Measurements from ENCODE around the gene INCENP. TPM values are rescaled to one million over a fixed set of nuclear protein-coding genes. Genes with fewer than 3 reads are reported as not detected.

INCENP gene
- total and polyA plus RNA-seq, 2 of the 13 experiments (the other 11 are each of a cell fraction or from before 2014, with no cell fraction given): 14.1 to 37.3 TPM

GRCh38 chr11:62108017-62108750 is 15.6 kb upstream of the INCENP start:
- FAIRE-seq (peak; percentile 76), ATAC-seq (peak; percentile 73), DNase-seq (ENCODE audit: low spot score) (peak; percentile 65)
- Histone ChIP-seq H3K36me3 (replicated peaks in 1 of 2; ENCODE audit: control insufficient read depth in 1 of 2, insufficient read depth in 2 of 2, low read length in 2 of 2) (no peaks in the 10 kb centered on the region), H3K27ac (ENCODE audit: extremely low read length, insufficient read depth, low read length) (no peak overlapping the region), H3K27me3 (ENCODE audit: control insufficient read depth in 1 of 2, insufficient read depth in 2 of 2, low read length in 2 of 2) (peaks cover 0 to 6% of the 10 kb centered on the region in 2 experiments; a peak in 2 of 5 replicates), H4K20me1 (ENCODE audit: insufficient read depth, low read length) (no peaks in the 10 kb centered on the region), H3K9me3 (ENCODE audit: low read length) (no peaks in the 10 kb centered on the region; the same call in 1 of the 2 replicates), H3K79me2 (ENCODE audit: insufficient read depth, low read length) (no peaks in the 10 kb centered on the region), H3K4me3 (replicated peaks in 1 of 3; ENCODE audit: insufficient read depth in 1 of 3, low read depth in 2 of 3, low read length in 3 of 3) (no peak overlapping the region), H3K4me1 (ENCODE audit: insufficient read depth, low read length) (peaks cover 30% of the 10 kb centered on the region), H3K4me2 (ENCODE audit: low read depth, low read length) (peak overlapping the region; percentile 30; the same call in 1 of the 2 replicates), H2AFZ (ENCODE audit: low read length) (no peak overlapping the region), H3K9ac (ENCODE audit: insufficient read depth, low read depth, low read length) (no peak overlapping the region)
- intact Hi-C loops (cut with micrococcal nuclease; ENCODE audit: unreplicated experiment) (loop anchor here (1.0 to 5.0 kb wide), 4 partner anchors 25 to 315 kb away; no protein-coding TSS in a partner anchor), in situ Hi-C loops (cut with HindIII; ENCODE audit: extremely low pct_ligation_motif_present, low pct_unique_long_range_greater_than_20kb) (no loop called here)
- WGBS (ENCODE audit: low lambda C conversion rate): 31% methylated on average over 14 of the region's 14 CpGs
- ChIA-PET CTCF (ENCODE audit: low intra/inter-chr PET ratio, low total read pairs) (interaction anchor here (0.8 to 2.4 kb wide), 2 partner anchors 210 to 311 kb away, joined by 3 to 20 read pairs; no protein-coding TSS in a partner anchor), POLR2A (interaction anchor here (1.0 to 1.7 kb wide), 6 partner anchors 135 to 323 kb away, joined by 3 to 5 read pairs (median 4); partner anchors contain the start of gene FEN1)
- no TSS peak for BruUV-seq (replicated peaks)
- TF ChIP-seq NAIF1 (CRISPR knock-in tag; IDR thresholded peaks at IDR 0.05; ENCODE audit: borderline replicate concordance): no peak
- TF ChIP-seq, protein P1, sequence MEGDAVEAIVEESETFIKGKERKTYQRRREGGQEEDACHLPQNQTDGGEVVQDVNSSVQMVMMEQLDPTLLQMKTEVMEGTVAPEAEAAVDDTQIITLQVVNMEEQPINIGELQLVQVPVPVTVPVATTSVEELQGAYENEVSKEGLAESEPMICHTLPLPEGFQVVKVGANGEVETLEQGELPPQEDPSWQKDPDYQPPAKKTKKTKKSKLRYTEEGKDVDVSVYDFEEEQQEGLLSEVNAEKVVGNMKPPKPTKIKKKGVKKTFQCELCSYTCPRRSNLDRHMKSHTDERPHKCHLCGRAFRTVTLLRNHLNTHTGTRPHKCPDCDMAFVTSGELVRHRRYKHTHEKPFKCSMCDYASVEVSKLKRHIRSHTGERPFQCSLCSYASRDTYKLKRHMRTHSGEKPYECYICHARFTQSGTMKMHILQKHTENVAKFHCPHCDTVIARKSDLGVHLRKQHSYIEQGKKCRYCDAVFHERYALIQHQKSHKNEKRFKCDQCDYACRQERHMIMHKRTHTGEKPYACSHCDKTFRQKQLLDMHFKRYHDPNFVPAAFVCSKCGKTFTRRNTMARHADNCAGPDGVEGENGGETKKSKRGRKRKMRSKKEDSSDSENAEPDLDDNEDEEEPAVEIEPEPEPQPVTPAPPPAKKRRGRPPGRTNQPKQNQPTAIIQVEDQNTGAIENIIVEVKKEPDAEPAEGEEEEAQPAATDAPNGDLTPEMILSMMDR (CRISPR knock-in tag; IDR thresholded peaks at IDR 0.05): peak; percentile 84
- no peak for TF ChIP-seq GMEB2 (CRISPR knock-in tag; IDR thresholded peaks at IDR 0.05; ENCODE audit: low read depth)
- TF ChIP-seq KIAA2018 (CRISPR knock-in tag; IDR thresholded peaks at IDR 0.05; ENCODE audit: borderline replicate concordance): no peak
- TF ChIP-seq SMC3 (IDR thresholded peaks at IDR 0.05; ENCODE audit: low read length): peak; percentile 74
- peak; percentile 28 for TF ChIP-seq TEAD3 (CRISPR knock-in tag; optimal IDR thresholded peaks at IDR 0.05; ENCODE audit: borderline replicate concordance)
- TF ChIP-seq RAD21 (CRISPR knock-in tag; IDR thresholded peaks at IDR 0.05): peak; percentile 76
- TF ChIP-seq ARID3A (IDR thresholded peaks at IDR 0.05; ENCODE audit: low read depth, low read length): peak; percentile 82
- no peak for TF ChIP-seq ZNF775 (CRISPR knock-in tag; IDR thresholded peaks at IDR 0.05; ENCODE audit: borderline replicate concordance)

Data from HepG2 (cell line).